22Rv1 (cell line): Measurements from ENCODE around the gene UBL4B.
A peak's percentile ranks its signal among the peaks of the same experiment; 100 is the strongest.

ENCODE experiments used
- H3K27ac ChIP-seq: fragments of 450-650 bp; 2 replicates; pipeline ENCODE4 v1.5.1; 2017
- ZFX ChIP-seq: fragments of 450-650 bp; IDR thresholded peaks from 2 replicates; pipeline ENCODE4 v1.6.1; 2017; ENCODE audit warnings: antibody characterized with exemption, borderline replicate concordance
- TF ChIP-seq, protein P1 (sequence below): fragments of 450-650 bp; IDR thresholded peaks from 2 replicates; pipeline ENCODE4 v1.5.1; 2017; ENCODE audit warnings: mild to moderate bottlenecking

UBL4B gene

DNA sequence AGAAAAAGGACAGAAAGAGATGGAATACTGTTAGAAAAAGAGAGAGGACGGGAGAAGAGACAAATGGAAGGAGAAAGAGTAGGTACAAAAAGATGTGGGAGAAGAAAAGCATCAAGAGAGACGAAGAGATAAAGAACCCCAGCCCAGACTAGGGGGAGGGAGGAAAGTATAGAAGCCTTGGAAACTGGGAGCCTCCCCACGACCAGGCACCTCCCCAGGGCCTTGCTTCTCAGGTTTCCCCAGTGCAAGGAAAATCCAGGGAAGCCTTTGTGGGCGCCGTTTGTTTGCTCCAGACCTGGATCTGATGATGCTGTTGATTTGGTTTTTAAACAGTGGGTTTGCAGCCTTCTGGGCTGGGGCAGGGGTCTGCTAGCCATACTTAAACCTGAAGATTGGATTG lies 26.6 kb upstream of the UBL4B start:
- no peak overlapping the region for H3K27ac ChIP-seq

DNA sequence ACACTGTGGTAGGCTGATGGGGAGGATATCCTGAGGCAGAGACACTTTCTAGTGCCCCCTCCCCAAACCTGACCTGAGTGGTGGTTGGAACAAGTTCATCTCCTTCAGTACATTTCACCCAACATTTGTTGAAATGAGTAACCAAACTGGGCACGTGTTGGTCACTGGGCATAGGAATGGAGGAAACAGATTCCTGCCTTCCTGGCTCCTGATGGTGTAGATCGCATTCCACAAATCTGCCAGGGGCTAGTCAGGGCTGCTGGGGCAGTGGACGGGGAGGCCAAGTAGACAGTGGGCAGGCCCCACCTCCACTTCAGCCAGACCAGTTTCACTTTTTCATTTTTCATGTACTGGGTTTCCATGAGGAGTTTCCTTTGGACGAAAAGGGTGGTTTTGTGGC lies 25.3 kb upstream of the UBL4B start:
- no peak overlapping the region for H3K27ac ChIP-seq
- TF ChIP-seq ZFX, result no peak
- TF ChIP-seq, protein P1, sequence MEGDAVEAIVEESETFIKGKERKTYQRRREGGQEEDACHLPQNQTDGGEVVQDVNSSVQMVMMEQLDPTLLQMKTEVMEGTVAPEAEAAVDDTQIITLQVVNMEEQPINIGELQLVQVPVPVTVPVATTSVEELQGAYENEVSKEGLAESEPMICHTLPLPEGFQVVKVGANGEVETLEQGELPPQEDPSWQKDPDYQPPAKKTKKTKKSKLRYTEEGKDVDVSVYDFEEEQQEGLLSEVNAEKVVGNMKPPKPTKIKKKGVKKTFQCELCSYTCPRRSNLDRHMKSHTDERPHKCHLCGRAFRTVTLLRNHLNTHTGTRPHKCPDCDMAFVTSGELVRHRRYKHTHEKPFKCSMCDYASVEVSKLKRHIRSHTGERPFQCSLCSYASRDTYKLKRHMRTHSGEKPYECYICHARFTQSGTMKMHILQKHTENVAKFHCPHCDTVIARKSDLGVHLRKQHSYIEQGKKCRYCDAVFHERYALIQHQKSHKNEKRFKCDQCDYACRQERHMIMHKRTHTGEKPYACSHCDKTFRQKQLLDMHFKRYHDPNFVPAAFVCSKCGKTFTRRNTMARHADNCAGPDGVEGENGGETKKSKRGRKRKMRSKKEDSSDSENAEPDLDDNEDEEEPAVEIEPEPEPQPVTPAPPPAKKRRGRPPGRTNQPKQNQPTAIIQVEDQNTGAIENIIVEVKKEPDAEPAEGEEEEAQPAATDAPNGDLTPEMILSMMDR, result no peak

More for the DNA sequence above, 26.6 kb upstream of the UBL4B start:
- TF ChIP-seq, protein P1, result no peak
- no peak for TF ChIP-seq ZFX

DNA sequence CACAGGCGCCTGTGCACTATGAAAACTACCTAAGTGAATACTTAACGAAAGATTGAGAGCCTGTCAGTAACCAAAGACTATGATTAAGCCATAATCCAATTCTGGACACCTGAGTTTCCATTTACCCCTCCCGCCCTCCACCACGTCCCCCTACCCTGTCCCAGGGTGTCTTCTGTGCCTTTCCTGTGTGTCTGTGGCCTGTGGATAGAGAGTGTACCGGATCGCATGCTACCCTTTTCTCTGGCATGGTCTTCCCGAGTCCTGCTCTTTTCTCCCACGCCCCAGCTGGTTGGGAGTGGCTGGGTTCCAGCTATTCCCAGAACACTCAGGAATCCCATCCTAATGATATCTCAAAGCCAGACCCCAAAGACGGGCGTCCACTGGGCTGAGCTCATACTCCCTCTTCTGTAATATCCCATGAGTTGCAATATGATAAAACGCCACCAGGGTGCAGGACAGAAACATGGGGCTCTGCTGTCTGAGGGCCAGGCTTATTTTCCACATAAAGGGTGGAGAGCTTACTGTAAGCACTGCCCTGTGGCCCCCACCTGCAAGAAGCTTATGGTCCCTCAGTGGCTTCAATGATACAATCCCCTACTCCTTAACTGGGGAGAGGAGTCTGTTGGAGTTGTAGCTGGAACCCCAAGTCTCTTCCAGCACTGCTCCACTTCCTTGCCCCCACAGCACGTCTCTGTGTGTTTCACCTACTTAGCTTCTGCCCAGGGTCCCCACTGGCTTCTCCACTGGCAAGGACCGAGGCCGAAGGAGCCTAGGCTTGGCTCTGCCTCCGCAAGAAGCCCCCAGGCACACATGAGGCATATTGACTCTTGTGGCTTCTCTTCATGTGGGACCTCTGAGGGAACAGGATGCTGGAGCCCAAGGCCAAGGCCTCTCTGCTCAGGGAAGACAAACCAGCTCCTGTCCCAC lies 24.2 kb upstream of the UBL4B start:
- H3K27ac ChIP-seq, result no peak overlapping the region
- no peak for TF ChIP-seq ZFX
- TF ChIP-seq, protein P1, result peak; percentile 81

DNA sequence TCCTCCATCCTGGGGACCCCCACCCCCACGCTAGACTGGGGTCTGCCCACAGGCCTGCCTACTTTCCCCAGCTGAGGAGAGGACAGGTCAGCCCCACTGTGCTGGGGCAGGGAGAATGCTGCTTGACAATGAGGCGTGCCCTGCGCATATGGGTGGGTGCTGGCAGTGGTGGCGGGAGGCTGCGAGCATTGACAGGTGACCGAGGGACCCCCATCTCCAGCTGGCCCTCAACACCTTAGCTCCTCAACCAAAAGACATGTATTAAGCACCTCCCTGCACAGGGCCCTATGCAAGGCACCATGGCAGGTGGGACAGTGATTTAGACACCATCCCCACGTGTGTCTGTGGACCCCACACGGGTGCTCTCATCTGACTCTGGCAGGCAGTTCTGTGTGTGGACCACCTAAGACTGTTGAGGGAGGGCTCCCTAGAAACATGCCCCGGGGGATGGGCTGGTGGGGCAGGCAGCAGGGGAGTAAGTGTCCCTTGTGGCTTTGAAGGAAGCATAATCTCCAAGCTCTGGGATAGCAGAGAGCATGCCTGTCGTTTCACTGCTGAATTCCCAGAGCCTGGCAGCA lies 23.4 kb upstream of the UBL4B start:
- no peak overlapping the region for H3K27ac ChIP-seq
- TF ChIP-seq, protein P1, result no peak
- no peak for TF ChIP-seq ZFX

DNA sequence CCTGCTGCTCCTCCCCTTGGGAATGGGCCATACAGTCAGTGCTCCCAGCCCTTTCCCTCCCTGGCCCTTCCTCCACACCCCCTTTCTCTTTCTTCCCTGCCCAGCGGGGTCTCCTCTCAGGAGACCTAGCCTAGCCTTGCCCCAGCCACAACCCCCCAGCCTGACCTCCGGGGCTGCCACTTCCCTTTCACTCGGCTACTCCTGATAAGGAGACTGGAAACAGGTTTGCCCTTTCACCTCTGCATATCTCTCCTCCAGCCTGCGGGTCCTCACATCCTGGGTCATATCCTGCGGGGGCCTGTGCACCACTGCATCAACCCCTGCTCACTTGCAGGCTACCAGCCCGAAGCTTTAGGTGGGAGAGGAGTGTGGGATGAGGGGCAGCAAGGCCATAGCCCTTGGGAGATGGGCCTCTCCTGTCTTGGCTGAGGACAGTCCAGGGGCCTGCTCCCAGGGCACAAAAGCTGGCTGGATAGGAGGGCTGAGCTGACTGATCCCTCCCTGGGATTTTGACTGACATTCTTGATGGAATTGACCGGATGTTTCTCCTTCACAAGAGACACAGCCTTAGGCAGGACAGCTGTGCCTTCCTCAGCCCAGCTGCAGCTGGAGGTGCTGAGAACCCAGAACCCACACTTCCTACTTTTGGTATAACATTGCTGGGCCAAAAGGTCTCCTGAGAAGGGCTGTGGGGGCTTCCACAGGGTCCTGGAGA lies 22.5 kb upstream of the UBL4B start:
- TF ChIP-seq ZFX, result no peak
- TF ChIP-seq, protein P1, result no peak
- H3K27ac ChIP-seq, result no peak overlapping the region

DNA sequence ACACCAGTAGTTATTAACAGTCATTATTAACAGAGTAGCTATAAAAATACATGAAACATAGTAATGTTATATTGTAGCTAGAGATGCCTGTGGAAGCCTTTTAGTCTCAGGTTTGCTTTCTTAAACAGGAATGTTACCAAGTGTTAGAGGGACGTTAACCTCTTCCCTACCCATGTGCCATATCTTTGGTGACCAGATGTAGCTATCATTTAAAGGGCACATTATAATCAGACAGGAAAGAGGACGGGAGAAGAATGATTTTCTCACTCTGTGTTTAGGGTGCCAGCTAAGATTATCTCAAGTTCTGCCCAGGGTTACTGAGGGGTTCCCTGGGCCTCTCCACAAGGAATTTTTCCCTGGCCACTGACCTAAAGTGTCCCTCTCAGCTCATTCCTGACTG lies 20.9 kb upstream of the UBL4B start:
- H3K27ac ChIP-seq, result no peak overlapping the region
- TF ChIP-seq, protein P1, result no peak
- no peak for TF ChIP-seq ZFX
